Suprapubic skin (tissue), 3 donors: ENCODE measurements around the gene HDAC3.

Experiments used
- POLR2AphosphoS5 ChIP-seq, 3 donors: sonication (generic); formaldehyde crosslinking; IDR thresholded peaks; one replicate each; pipeline ENCODE4 v1.6.1; 2017; ENCODE audit warnings: antibody characterized with exemption in 3 of 3
- TF ChIP-seq, protein P1 (sequence below), 2 donors: fragments of 200-600 bp in 1 of 2; fragments of 450-650 bp in 1 of 2; sonication (generic) in 1 of 2; IDR thresholded peaks; one replicate each; pipeline ENCODE4 v1.5.1; 2016 to 2019; ENCODE audit warnings: antibody characterized with exemption in 2 of 2, mild to moderate bottlenecking in 1 of 2, moderate library complexity in 1 of 2

DNA sequence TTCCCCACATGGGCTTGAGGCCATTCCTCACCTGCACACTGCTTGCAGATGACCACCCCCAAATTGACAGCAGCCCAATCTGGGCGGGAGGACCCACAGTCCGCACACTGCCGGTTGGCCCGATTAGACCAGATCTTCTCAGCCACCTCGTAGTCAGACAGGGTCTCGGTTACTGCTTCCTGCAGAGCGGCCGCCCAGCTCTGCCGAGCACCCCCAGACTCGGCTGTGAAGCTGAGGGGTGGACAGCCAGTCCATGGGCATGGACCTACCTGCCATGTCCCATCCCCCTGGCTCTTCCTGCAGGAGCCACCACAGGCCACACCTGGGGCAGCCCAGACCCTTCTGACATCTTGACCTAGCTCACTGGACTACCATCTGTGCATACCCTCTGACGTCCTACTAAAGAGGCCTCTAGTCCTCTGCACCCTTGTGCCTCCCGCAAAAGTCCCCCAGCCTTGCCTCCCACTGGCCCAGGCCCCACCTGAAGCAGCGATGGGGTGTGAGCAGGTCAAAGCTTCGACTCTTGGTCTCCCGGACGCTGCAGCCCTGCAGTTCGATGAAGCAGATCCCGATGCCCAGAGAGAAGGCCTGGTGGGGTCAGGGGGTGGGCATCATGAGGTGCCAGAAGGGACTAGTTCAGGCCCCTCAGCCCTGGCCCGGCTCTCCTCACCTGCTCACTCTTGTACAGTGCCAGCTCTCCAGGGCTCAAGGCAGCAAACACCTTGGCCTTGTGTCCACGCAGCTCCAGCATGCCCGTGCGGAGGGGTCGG, 35.6 kb upstream of the HDAC3 start:
- TF ChIP-seq, protein P1, sequence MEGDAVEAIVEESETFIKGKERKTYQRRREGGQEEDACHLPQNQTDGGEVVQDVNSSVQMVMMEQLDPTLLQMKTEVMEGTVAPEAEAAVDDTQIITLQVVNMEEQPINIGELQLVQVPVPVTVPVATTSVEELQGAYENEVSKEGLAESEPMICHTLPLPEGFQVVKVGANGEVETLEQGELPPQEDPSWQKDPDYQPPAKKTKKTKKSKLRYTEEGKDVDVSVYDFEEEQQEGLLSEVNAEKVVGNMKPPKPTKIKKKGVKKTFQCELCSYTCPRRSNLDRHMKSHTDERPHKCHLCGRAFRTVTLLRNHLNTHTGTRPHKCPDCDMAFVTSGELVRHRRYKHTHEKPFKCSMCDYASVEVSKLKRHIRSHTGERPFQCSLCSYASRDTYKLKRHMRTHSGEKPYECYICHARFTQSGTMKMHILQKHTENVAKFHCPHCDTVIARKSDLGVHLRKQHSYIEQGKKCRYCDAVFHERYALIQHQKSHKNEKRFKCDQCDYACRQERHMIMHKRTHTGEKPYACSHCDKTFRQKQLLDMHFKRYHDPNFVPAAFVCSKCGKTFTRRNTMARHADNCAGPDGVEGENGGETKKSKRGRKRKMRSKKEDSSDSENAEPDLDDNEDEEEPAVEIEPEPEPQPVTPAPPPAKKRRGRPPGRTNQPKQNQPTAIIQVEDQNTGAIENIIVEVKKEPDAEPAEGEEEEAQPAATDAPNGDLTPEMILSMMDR (IDR thresholded peaks at IDR 0.05) = no peak
- no peak for TF ChIP-seq POLR2AphosphoS5 (IDR thresholded peaks at IDR 0.05)
